Measurements from ENCODE around the gene KCNJ10.

KCNJ10 gene

GRCh38 chr1:160076295-160076694, 6.3 kb upstream of the KCNJ10 start:
- Histone ChIP-seq H3K9me3 (no peaks in the 10 kb centered on the region), H3K27me3 (peaks cover 0 to 10% of the 10 kb centered on the region in 2 donors), H3K4me3 (no peak overlapping the region), H3K36me3 (no peaks in the 10 kb centered on the region), H3K4me1 (peaks cover 0 to 8% (median 6%) of the 10 kb centered on the region in 4 donors), H3K27ac (no peak overlapping the region)
- intact Hi-C loops (cut with DNase I; ENCODE audit: low total_unique reads): no loop called here
- no peak for TF ChIP-seq CTCF (IDR thresholded peaks at IDR 0.05)
- DNase-seq: no peak

- no peak for TF ChIP-seq CTCF (IDR thresholded peaks at IDR 0.05)
- H3K27ac ChIP-seq: no peak overlapping the region
- H3K27me3 ChIP-seq: peaks cover 0 to 10% of the 10 kb centered on the region in 2 donors
- H3K9me3 ChIP-seq: no peaks in the 10 kb centered on the region
- H3K36me3 ChIP-seq: no peaks in the 10 kb centered on the region
- no peak for DNase-seq
- peaks cover 0 to 7% (median 2%) of the 10 kb centered on the region in 4 donors for H3K4me1 ChIP-seq
- H3K4me3 ChIP-seq: no peak overlapping the region
- intact Hi-C loops (cut with DNase I; ENCODE audit: low total_unique reads): no loop called here
Measured at GRCh38 chr1:160075836-160076235, 5.9 kb upstream of the KCNJ10 start.

- Histone ChIP-seq H3K36me3 (no peaks in the 10 kb centered on the region), H3K27ac (no peak overlapping the region), H3K4me3 (no peak overlapping the region), H3K9me3 (no peaks in the 10 kb centered on the region), H3K4me1 (peaks cover 0 to 12% (median 5%) of the 10 kb centered on the region in 4 donors), H3K27me3 (peaks cover 0 to 10% of the 10 kb centered on the region in 2 donors)
- TF ChIP-seq CTCF (IDR thresholded peaks at IDR 0.05): no peak
- intact Hi-C loops (cut with DNase I; ENCODE audit: low total_unique reads): no loop called here
- DNase-seq: no peak
Measured at GRCh38 chr1:160074865-160075264, 4.9 kb upstream of the KCNJ10 start.

- H3K27me3 ChIP-seq: no peaks in the 10 kb centered on the region
- DNase-seq: no peak
- no peak overlapping the region for H3K27ac ChIP-seq
- no peak for TF ChIP-seq CTCF (IDR thresholded peaks at IDR 0.05)
- no peaks in the 10 kb centered on the region for H3K9me3 ChIP-seq
- no peak overlapping the region for H3K4me3 ChIP-seq
- H3K4me1 ChIP-seq: peaks cover 0 to 14% (median 8%) of the 10 kb centered on the region in 4 donors
- intact Hi-C loops (cut with DNase I; ENCODE audit: low total_unique reads): no loop called here
- no peaks in the 10 kb centered on the region for H3K36me3 ChIP-seq
Measured at GRCh38 chr1:160071289-160071688, 1.3 kb upstream of the KCNJ10 start.

GRCh38 chr1:160070243-160071163, 543 bp upstream of the KCNJ10 start:
- Histone ChIP-seq H3K4me3 (peak overlapping the region; percentile 44 to 59), H3K36me3 (no peaks in the 10 kb centered on the region), H3K27me3 (no peaks in the 10 kb centered on the region), H3K9me3 (no peaks in the 10 kb centered on the region), H3K27ac (no peak overlapping the region), H3K4me1 (peaks cover 0 to 14% (median 8%) of the 10 kb centered on the region in 4 donors)
- TF ChIP-seq CTCF (IDR thresholded peaks at IDR 0.05): no peak
- intact Hi-C loops (cut with DNase I; ENCODE audit: low total_unique reads): no loop called here
- DNase-seq: peak; percentile 73 to 81

All from tibial artery (tissue), 4 donors.